PFSK-1 (cell line): ENCODE measurements around the gene TRAPPC3L.

Experiments
- FOXP2 ChIP-seq: optimal IDR thresholded peaks from 2 replicates; pipeline ENCODE3; 2011; ENCODE audit warnings: borderline replicate concordance, control low read depth, inconsistent platforms; ENCODE audit not compliant: insufficient read depth; ENCODE audit errors: extremely low read length, extremely low read depth
- POLR2AphosphoS5 ChIP-seq: IDR thresholded peaks from 2 replicates; pipeline ENCODE4 v1.6.1; 2012; ENCODE audit warnings: low read depth, mild to moderate bottlenecking, control low read depth, low read length, moderate library complexity
- SIN3A ChIP-seq: IDR thresholded peaks from 2 replicates; pipeline ENCODE4 v1.6.1; 2012; ENCODE audit warnings: mild to moderate bottlenecking, low read length, moderate library complexity, borderline replicate concordance; ENCODE audit not compliant: insufficient read depth
- TAF1 ChIP-seq: IDR thresholded peaks from 2 replicates; pipeline ENCODE4 v1.6.1; 2012; ENCODE audit warnings: low read length, control low read depth, borderline replicate concordance; ENCODE audit not compliant: insufficient read depth
- TF ChIP-seq, protein P1 (sequence below), 2 experiments: IDR thresholded peaks; 2 replicates each; pipeline versions ENCODE4 v1.6.1 to v1.8.0; 2011 to 2012; ENCODE audit warnings: low read depth in 2 of 2, low read length in 2 of 2, control low read depth in 1 of 2, inconsistent platforms in 1 of 2, mild to moderate bottlenecking in 1 of 2, moderate library complexity in 1 of 2; ENCODE audit not compliant: insufficient read depth in 1 of 2

TRAPPC3L gene

DNA sequence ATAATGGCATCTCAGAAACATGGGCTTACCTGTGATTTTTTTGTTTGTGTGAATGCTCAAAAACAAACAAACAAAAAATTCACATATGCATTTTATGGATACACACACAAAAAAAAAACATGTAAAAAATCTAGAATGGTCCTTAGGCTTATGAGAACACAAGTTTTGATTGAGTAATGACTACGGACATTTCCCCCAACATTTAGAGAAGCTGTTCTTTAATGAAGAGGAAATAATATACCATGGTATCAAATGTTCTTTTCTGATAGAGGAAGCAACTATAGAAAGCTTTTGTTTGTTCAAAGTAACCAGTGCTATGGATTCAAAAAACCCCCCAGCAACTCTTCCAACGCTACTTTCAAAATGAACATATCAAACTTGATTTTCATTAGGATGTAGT is 93.0 kb downstream of the TRAPPC3L start:
- TF ChIP-seq TAF1 (no peak), SIN3A (no peak), FOXP2 (no peak), POLR2AphosphoS5 (no peak)
- TF ChIP-seq, protein P1, sequence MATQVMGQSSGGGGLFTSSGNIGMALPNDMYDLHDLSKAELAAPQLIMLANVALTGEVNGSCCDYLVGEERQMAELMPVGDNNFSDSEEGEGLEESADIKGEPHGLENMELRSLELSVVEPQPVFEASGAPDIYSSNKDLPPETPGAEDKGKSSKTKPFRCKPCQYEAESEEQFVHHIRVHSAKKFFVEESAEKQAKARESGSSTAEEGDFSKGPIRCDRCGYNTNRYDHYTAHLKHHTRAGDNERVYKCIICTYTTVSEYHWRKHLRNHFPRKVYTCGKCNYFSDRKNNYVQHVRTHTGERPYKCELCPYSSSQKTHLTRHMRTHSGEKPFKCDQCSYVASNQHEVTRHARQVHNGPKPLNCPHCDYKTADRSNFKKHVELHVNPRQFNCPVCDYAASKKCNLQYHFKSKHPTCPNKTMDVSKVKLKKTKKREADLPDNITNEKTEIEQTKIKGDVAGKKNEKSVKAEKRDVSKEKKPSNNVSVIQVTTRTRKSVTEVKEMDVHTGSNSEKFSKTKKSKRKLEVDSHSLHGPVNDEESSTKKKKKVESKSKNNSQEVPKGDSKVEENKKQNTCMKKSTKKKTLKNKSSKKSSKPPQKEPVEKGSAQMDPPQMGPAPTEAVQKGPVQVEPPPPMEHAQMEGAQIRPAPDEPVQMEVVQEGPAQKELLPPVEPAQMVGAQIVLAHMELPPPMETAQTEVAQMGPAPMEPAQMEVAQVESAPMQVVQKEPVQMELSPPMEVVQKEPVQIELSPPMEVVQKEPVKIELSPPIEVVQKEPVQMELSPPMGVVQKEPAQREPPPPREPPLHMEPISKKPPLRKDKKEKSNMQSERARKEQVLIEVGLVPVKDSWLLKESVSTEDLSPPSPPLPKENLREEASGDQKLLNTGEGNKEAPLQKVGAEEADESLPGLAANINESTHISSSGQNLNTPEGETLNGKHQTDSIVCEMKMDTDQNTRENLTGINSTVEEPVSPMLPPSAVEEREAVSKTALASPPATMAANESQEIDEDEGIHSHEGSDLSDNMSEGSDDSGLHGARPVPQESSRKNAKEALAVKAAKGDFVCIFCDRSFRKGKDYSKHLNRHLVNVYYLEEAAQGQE (IDR thresholded peaks at IDR 0.05; ENCODE audit: insufficient read depth in 1 of 2, low read depth in 2 of 2, low read length in 2 of 2) = no peak

DNA sequence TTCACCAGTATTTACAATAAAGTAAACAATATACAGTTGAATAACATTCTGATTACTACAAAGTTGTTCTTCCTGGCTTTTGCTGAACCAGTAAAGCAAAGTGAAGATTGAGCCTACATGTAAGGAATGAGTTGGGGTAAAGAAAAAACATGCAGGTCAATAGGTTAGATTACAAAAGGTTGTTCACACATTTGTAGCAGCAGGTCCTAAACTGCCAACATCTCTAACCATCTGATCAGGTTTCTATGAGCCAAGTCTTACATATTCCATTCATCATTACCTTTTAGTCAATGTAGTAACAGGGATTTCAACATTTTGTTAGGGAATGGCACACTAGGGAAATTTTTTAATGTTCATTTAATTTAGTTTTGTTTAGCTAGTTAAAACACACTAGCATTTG is 93.6 kb downstream of the TRAPPC3L start:
- no peak for TF ChIP-seq POLR2AphosphoS5
- no peak for TF ChIP-seq TAF1
- no peak for TF ChIP-seq SIN3A
- no peak for TF ChIP-seq FOXP2

DNA sequence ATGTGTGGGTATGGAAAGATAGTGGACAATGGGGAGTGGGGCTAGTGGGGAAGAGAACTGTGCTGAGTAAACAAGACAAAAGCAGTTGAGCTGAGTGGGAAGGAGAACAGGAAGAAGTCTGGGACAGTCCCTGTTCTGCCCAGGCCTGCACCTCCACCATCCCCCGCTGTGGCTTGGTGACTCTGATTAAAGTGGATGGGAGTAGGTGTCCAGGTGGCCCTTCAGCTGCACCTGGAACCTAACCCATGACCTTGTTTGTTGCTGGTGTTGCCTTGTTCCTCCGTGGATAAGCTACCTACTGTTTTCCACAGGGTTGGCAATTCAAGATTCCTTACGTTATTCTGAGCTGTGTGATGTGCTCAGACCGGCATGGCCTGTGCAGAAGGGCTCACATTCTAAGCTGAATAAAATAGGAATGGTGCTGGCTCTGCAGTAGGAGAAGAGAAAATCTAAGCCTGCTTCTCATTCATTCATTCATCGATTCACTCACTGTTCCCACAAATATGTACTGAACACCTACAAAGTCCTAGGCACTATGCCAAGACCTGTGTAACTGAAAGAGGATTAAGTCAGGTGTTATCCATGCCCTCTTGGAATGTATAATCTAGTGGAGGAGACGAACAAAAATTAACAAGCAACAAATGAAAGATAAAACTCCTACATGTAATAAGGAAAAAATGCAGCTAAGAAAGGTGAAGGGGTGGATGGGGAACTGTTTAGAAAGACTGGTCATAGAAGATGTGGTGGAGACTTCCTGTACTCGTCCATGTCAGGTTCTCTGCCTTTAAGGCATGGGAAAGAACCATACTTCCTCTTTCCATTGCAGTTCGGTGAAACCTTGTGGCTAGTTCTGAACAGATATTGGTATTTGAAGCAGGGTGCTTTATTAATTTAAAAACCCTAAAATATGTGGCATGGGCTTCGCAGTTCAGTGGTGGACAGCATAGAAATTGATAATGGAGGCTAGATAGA is 94.4 kb downstream of the TRAPPC3L start:
- TF ChIP-seq POLR2AphosphoS5 = no peak
- TF ChIP-seq TAF1 = no peak
- TF ChIP-seq, protein P1 (IDR thresholded peaks at IDR 0.05; ENCODE audit: insufficient read depth in 1 of 2, low read depth in 2 of 2, low read length in 2 of 2) = no peak
- TF ChIP-seq SIN3A = no peak
- no peak for TF ChIP-seq FOXP2

DNA sequence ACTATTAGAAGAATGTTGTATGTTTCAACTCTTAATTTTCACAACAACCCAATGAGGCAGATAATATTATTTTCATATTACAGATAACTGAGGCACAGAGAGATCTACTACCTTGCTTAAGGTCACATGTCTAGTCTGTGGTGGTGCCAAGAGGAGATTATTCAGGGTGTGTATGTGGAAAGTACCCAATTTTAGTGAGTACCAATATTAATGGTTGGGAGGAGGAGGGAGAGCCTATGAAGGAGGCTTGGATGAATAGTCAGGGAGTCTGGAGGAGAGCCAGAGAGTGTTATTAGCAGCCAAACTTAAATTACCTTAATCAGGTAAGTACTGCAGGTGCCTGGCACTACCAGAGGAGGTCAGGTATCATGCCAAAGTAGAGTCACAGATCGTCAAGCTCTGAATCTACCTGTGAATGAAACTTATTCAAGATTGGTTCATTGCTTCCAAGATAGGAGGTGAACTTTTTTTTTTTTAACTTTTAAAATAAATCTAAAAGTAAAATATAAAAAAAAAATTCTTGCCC is 95.2 kb downstream of the TRAPPC3L start:
- TF ChIP-seq SIN3A = no peak
- no peak for TF ChIP-seq FOXP2
- TF ChIP-seq, protein P1 (IDR thresholded peaks at IDR 0.05; ENCODE audit: insufficient read depth in 1 of 2, low read depth in 2 of 2, low read length in 2 of 2) = no peak
- no peak for TF ChIP-seq TAF1
- no peak for TF ChIP-seq POLR2AphosphoS5

DNA sequence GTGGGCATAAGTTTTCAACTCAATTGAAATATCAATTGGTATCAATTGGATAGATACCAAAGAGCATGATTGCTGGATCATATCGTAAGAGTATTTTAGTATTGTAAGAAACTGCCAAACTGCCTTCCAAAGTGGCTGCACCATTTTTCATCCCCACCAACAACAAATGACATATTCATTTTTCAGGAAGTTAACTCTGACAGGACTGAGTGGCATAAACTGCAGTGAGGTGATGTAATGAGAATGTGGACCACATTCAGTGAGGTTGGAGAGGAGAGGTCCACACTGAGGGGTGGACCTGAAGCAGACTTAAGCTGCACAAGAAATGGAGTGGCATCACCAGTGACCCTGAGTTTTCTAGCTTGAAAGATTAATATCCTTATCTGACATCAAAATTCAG is 95.9 kb downstream of the TRAPPC3L start:
- no peak for TF ChIP-seq SIN3A
- TF ChIP-seq, protein P1 (IDR thresholded peaks at IDR 0.05; ENCODE audit: insufficient read depth in 1 of 2, low read depth in 2 of 2, low read length in 2 of 2) = no peak
- TF ChIP-seq TAF1 = no peak
- no peak for TF ChIP-seq FOXP2
- TF ChIP-seq POLR2AphosphoS5 = no peak
